Glutamatergic neuron (in vitro differentiated cells): ENCODE measurements around the gene TECR. TPM values are rescaled to one million over a fixed set of nuclear protein-coding genes. Genes with fewer than 3 reads are reported as not detected.
A peak's percentile ranks its signal among the peaks of the same experiment; 100 is the strongest.

Experiments
- DNase-seq: peaks from one replicate; pipeline ENCODE4 v3.0.0; 2022
- H3K27ac Mint-ChIP-seq: one replicate; pipeline ENCODE4 v1.8.0; 2020; ENCODE audit warnings: mild to moderate bottlenecking, mixed read lengths, inconsistent platforms; ENCODE audit not compliant: unreplicated experiment
- H3K27me3 Mint-ChIP-seq: one replicate; pipeline ENCODE4 v1.8.0; 2020; ENCODE audit warnings: mild to moderate bottlenecking, moderate library complexity, mixed read lengths, inconsistent platforms; ENCODE audit not compliant: unreplicated experiment
- H3K36me3 Mint-ChIP-seq: one replicate; pipeline ENCODE4 v1.8.0; 2020; ENCODE audit warnings: mild to moderate bottlenecking, mixed read lengths, inconsistent platforms; ENCODE audit not compliant: unreplicated experiment
- H3K4me1 Mint-ChIP-seq: one replicate; pipeline ENCODE4 v1.8.0; 2020; ENCODE audit warnings: mild to moderate bottlenecking, low read depth, mixed read lengths, inconsistent platforms; ENCODE audit not compliant: unreplicated experiment
- H3K4me3 Mint-ChIP-seq: one replicate; pipeline ENCODE4 v1.8.0; 2020; ENCODE audit warnings: mild to moderate bottlenecking, mixed read lengths, inconsistent platforms; ENCODE audit not compliant: unreplicated experiment
- H3K9me3 Mint-ChIP-seq: one replicate; pipeline ENCODE4 v1.8.0; 2020; ENCODE audit warnings: mild to moderate bottlenecking, moderate library complexity, mixed read lengths, inconsistent platforms; ENCODE audit not compliant: unreplicated experiment
- total RNA-seq: library from RNA; stranded (reverse); fragmentation: NEBNext Ultra II Directional; extraction: Animal tissue kit (Norgen Biotek cat#: 25700); gene quantifications from one replicate; pipeline ENCODE4 v1.2.1, GENCODE V29; 2021; ENCODE audit not compliant: unreplicated experiment
- TF ChIP-seq, protein P1 (sequence below): fragments of 200-600 bp; sonication (generic); IDR thresholded peaks from one replicate; pipeline ENCODE4 v1.5.0; 2021; ENCODE audit not compliant: partially characterized antibody, unreplicated experiment

Gene TECR
- total RNA-seq, 1 donor from 2014 or later = 102 TPM

DNA sequence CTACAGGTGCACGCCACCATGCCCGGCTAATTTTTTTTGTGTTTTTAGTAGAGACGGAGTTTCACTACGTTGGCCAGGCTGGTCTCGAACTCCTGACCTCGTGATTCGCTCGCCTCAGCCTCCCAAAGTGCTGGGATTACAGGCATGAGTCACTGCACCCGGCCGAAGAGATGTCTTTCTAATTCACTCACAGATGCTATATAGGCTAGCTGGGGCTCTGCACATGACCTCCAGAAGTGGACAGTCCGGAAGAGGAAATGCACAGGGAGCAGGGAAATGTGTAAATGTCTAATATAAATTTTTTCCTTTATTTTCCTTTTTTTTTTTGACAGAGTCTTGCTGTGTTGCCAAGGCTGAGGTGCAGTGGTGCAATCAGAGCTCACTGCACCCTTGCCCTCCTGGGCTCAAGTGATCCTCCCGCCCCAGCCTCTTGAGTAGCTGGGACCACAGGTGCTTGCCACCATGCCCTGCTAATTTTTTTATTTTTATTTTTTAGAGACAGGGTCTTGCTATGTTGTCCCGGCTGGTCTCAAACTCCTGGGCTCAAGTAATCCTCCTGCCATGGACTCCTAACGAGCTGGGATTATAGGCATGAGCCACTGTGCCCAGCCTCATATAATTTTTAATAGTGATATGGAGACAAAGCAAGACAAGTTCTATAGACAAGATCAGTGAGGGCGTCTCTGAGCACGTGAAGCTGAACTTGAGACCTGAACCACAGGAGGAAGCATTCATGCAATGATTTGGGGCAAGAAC, 41.8 kb upstream of the TECR start:
- no peak overlapping the region for H3K27ac Mint-ChIP-seq
- H3K4me1 Mint-ChIP-seq = no peaks in the 10 kb centered on the region
- TF ChIP-seq, protein P1, sequence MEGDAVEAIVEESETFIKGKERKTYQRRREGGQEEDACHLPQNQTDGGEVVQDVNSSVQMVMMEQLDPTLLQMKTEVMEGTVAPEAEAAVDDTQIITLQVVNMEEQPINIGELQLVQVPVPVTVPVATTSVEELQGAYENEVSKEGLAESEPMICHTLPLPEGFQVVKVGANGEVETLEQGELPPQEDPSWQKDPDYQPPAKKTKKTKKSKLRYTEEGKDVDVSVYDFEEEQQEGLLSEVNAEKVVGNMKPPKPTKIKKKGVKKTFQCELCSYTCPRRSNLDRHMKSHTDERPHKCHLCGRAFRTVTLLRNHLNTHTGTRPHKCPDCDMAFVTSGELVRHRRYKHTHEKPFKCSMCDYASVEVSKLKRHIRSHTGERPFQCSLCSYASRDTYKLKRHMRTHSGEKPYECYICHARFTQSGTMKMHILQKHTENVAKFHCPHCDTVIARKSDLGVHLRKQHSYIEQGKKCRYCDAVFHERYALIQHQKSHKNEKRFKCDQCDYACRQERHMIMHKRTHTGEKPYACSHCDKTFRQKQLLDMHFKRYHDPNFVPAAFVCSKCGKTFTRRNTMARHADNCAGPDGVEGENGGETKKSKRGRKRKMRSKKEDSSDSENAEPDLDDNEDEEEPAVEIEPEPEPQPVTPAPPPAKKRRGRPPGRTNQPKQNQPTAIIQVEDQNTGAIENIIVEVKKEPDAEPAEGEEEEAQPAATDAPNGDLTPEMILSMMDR = no peak
- peaks cover 1% of the 10 kb centered on the region for H3K27me3 Mint-ChIP-seq
- DNase-seq = no peak
- H3K9me3 Mint-ChIP-seq = peaks cover 2% of the 10 kb centered on the region
- no peaks in the 10 kb centered on the region for H3K36me3 Mint-ChIP-seq
- no peak overlapping the region for H3K4me3 Mint-ChIP-seq

DNA sequence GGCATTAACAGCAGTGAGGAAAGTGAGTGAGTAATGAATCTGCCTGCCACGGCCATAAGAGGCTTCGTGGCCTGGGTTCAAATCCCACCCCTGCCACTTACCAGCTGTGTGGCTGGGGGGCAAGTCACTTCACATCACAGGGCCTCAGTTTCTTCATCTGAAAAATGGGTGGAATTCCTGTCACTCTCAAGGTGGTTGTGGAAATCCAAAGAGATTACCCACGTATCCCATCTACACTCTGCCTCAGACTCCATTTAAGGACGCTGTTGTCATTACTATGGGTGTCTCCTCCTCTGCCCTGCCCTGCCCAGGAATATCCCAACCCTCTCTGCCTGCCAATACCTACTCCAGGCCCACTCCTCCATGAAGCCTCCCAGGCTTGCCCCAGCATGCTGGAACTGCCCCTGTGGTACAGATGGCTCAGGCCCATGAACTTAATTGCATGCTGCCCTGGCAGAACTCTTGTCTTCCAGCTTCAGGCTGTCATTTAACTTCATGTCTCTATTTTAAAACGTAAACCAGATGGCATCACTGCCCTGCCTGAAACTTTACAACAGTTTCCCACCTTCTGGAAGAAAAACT, 36.5 kb upstream of the TECR start:
- Mint-ChIP-seq H3K4me1 (peaks cover 6% of the 10 kb centered on the region), H3K27me3 (peaks cover 4% of the 10 kb centered on the region), H3K27ac (no peak overlapping the region), H3K4me3 (no peak overlapping the region), H3K36me3 (no peaks in the 10 kb centered on the region), H3K9me3 (peaks cover 4% of the 10 kb centered on the region)
- DNase-seq = no peak
- TF ChIP-seq, protein P1 = no peak

DNA sequence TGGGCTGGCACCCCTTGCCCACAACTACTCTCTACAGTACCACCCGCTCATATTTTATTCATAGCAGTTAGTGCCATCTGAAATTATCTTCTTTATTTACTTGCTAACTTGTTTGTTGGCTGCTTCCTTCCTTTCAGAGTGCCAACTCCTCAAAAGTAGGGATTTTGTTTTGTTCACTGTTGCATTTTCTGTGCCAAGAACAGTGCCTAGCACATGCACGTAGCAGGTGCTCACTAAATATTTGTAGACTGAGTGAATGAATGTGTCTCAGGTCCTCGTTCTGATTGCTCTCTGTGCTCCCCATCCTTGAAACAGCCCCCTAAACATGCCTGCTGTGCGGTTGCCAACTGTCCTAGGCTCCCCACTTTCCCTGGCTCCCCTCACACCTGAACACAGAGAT, 35.0 kb upstream of the TECR start:
- H3K27ac Mint-ChIP-seq = no peak overlapping the region
- peaks cover 6% of the 10 kb centered on the region for H3K4me1 Mint-ChIP-seq
- DNase-seq = no peak
- peaks cover 4% of the 10 kb centered on the region for H3K27me3 Mint-ChIP-seq
- H3K4me3 Mint-ChIP-seq = peak overlapping the region; percentile 82
- TF ChIP-seq, protein P1 = no peak
- H3K9me3 Mint-ChIP-seq = peaks cover 4% of the 10 kb centered on the region
- no peaks in the 10 kb centered on the region for H3K36me3 Mint-ChIP-seq

DNA sequence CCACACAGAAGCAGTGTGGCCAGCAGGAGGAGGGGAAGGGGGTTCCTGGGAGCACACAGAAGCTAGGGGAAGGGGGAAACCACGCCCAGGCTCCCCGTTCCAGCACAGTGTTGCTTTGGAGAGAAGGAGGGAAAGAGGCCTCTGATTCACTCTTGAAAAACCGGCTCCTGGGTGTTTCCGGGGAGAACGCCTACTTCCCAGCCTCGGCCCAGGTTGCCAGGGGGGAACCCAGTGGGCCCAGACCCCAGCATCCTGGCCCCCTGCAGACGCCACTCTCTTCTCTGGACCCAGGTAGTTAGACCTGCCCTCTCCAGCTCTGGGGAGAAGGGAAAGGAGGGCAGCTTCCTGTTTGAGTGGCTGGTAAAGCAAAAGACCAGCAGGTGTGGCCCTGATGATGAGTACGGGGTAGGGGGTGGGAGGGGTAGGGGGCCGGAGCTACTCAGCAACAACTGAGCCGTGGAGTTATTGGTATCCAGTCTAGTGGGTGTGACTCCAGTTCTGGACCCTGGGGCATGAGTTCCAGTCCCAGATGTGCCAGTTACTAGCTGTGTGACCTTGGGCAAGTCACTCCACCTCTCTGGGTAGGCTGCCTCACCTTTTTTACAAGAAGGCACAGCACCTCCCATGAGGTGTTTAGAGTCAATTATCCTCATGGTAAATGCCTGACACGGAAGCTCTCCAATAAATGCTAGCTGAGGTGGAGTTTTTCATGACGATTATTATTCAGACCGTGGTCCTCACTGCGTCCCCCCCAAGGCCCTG, 34.3 kb upstream of the TECR start:
- peak overlapping the region; percentile 68 for H3K27ac Mint-ChIP-seq
- H3K4me3 Mint-ChIP-seq = peak overlapping the region; percentile 91
- no peaks in the 10 kb centered on the region for H3K36me3 Mint-ChIP-seq
- peaks cover 4% of the 10 kb centered on the region for H3K27me3 Mint-ChIP-seq
- peaks cover 6% of the 10 kb centered on the region for H3K4me1 Mint-ChIP-seq
- TF ChIP-seq, protein P1 = no peak
- peaks cover 2% of the 10 kb centered on the region for H3K9me3 Mint-ChIP-seq
- DNase-seq = no peak

DNA sequence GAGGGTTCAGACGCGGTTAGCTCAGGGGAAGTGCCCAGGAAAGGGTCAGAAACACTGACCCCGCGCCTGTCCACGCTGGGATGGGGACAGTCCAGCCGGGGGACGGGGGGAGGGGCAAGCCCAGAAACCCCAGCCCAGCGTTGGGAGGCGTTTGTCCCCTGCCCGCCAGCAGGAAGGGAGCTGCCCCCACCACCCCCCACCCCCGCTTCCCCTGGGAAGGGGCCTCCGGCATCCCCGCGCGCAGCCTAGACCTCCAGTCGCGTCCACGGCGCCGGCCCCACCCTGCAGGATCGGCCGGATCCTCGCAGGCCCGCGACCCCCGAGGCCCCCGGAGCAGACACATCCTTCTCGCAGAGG, 33.7 kb upstream of the TECR start:
- DNase-seq = no peak
- H3K36me3 Mint-ChIP-seq = no peaks in the 10 kb centered on the region
- TF ChIP-seq, protein P1 = no peak
- H3K9me3 Mint-ChIP-seq = peaks cover 2% of the 10 kb centered on the region
- peak overlapping the region; percentile 91 for H3K4me3 Mint-ChIP-seq
- peaks cover 6% of the 10 kb centered on the region for H3K4me1 Mint-ChIP-seq
- peak overlapping the region; percentile 68 for H3K27ac Mint-ChIP-seq
- peaks cover 4% of the 10 kb centered on the region for H3K27me3 Mint-ChIP-seq
